Parathyroid adenoma (tissue), 2 donors: ENCODE results near the gene ADAM12.

ENCODE experiments used
- H2AFZ ChIP-seq: fragments of 300-600 bp; sonication (generic); one replicate; pipeline ENCODE4 v1.7.0; 2017; ENCODE audit warnings: antibody characterized with exemption, mild to moderate bottlenecking
- H3K27ac ChIP-seq: fragments of 300-600 bp; sonication (generic); one replicate; pipeline ENCODE4 v1.7.0; 2017
- H3K27me3 ChIP-seq: fragments of 300-600 bp; sonication (generic); one replicate; pipeline ENCODE4 v1.7.0; 2017; ENCODE audit warnings: low read length; ENCODE audit not compliant: control insufficient read depth, insufficient read depth
- H3K36me3 ChIP-seq: fragments of 300-600 bp; sonication (generic); one replicate; pipeline ENCODE4 v1.7.0; 2017; ENCODE audit warnings: low read length; ENCODE audit not compliant: control insufficient read depth, insufficient read depth
- H3K4me1 ChIP-seq: fragments of 300-600 bp; sonication (generic); one replicate; pipeline ENCODE4 v1.7.0; 2017; ENCODE audit warnings: control low read depth
- H3K4me2 ChIP-seq: fragments of 300-600 bp; sonication (generic); one replicate; pipeline ENCODE4 v1.7.0; 2017; ENCODE audit warnings: low read length
- H3K4me3 ChIP-seq: fragments of 300-600 bp; sonication (generic); one replicate; pipeline ENCODE4 v1.7.0; 2017; ENCODE audit warnings: low read depth, low read length
- H3K79me2 ChIP-seq: fragments of 300-600 bp; sonication (generic); one replicate; pipeline ENCODE4 v1.7.0; 2017; ENCODE audit warnings: control low read depth
- H3K9ac ChIP-seq: fragments of 300-600 bp; sonication (generic); one replicate; pipeline ENCODE4 v1.7.0; 2017; ENCODE audit warnings: mild to moderate bottlenecking
- H3K9me3 ChIP-seq: fragments of 300-600 bp; sonication (generic); one replicate; pipeline ENCODE4 v1.7.0; 2017; ENCODE audit warnings: low read length; ENCODE audit not compliant: control insufficient read depth
- CTCF ChIP-seq: fragments of 300-600 bp; sonication (generic); IDR thresholded peaks from one replicate; pipeline ENCODE4 v1.7.0; 2017; ENCODE audit warnings: antibody characterized with exemption, mild to moderate bottlenecking
- donor health status: primary hyperparathyroidism.

ADAM12 gene

GRCh38 chr10:126188679-126189200, 199.5 kb downstream of the ADAM12 start:
- H3K36me3 ChIP-seq, result no peaks in the 10 kb centered on the region
- H3K27ac ChIP-seq, result no peak overlapping the region
- no peak overlapping the region for H3K9ac ChIP-seq
- no peaks in the 10 kb centered on the region for H3K4me1 ChIP-seq
- no peaks in the 10 kb centered on the region for H3K27me3 ChIP-seq
- H3K79me2 ChIP-seq, result no peaks in the 10 kb centered on the region
- H3K9me3 ChIP-seq, result no peaks in the 10 kb centered on the region
- H2AFZ ChIP-seq, result no peak overlapping the region
- no peak for TF ChIP-seq CTCF
- no peak overlapping the region for H3K4me3 ChIP-seq
- no peak overlapping the region for H3K4me2 ChIP-seq

GRCh38 chr10:126187399-126187798, 200.9 kb downstream of the ADAM12 start:
- TF ChIP-seq CTCF, result no peak
- H3K4me3 ChIP-seq, result no peak overlapping the region
- no peaks in the 10 kb centered on the region for H3K79me2 ChIP-seq
- H3K9ac ChIP-seq, result no peak overlapping the region
- no peak overlapping the region for H3K27ac ChIP-seq
- H3K9me3 ChIP-seq, result no peaks in the 10 kb centered on the region
- no peaks in the 10 kb centered on the region for H3K4me1 ChIP-seq
- no peaks in the 10 kb centered on the region for H3K36me3 ChIP-seq
- H2AFZ ChIP-seq, result no peak overlapping the region
- no peak overlapping the region for H3K4me2 ChIP-seq
- no peaks in the 10 kb centered on the region for H3K27me3 ChIP-seq

GRCh38 chr10:126186766-126187165, 201.5 kb downstream of the ADAM12 start:
- H3K27ac ChIP-seq, result no peak overlapping the region
- no peaks in the 10 kb centered on the region for H3K36me3 ChIP-seq
- no peak overlapping the region for H3K4me3 ChIP-seq
- no peaks in the 10 kb centered on the region for H3K9me3 ChIP-seq
- no peaks in the 10 kb centered on the region for H3K27me3 ChIP-seq
- TF ChIP-seq CTCF, result no peak
- H3K9ac ChIP-seq, result no peak overlapping the region
- no peak overlapping the region for H3K4me2 ChIP-seq
- H3K79me2 ChIP-seq, result no peaks in the 10 kb centered on the region
- H3K4me1 ChIP-seq, result no peaks in the 10 kb centered on the region
- no peak overlapping the region for H2AFZ ChIP-seq

- Histone ChIP-seq H2AFZ (no peak overlapping the region), H3K4me1 (no peaks in the 10 kb centered on the region), H3K4me2 (no peak overlapping the region), H3K27ac (no peak overlapping the region), H3K4me3 (no peak overlapping the region), H3K79me2 (no peaks in the 10 kb centered on the region), H3K9me3 (no peaks in the 10 kb centered on the region), H3K36me3 (no peaks in the 10 kb centered on the region), H3K27me3 (no peaks in the 10 kb centered on the region), H3K9ac (no peak overlapping the region)
- no peak for TF ChIP-seq CTCF
These were observed 202.4 kb downstream of the ADAM12 start for GRCh38 chr10:126185676-126186447.

- Histone ChIP-seq H3K4me2 (no peak overlapping the region), H3K79me2 (no peaks in the 10 kb centered on the region), H3K27me3 (no peaks in the 10 kb centered on the region), H3K4me3 (no peak overlapping the region), H3K9ac (no peak overlapping the region), H3K4me1 (no peaks in the 10 kb centered on the region), H3K36me3 (no peaks in the 10 kb centered on the region), H2AFZ (no peak overlapping the region), H3K9me3 (no peaks in the 10 kb centered on the region), H3K27ac (no peak overlapping the region)
- TF ChIP-seq CTCF, result no peak
These were observed 206.7 kb downstream of the ADAM12 start for GRCh38 chr10:126181626-126182025.
